HCT116 (cell line): ENCODE measurements around the gene GPR180. TPM values are rescaled to one million over a fixed set of nuclear protein-coding genes. Genes with fewer than 3 reads are reported as not detected.

ENCODE experiments used
- ATAC-seq: fragments of 200-7000 bp; cut with Tn5 transposase; 2 replicates; pipeline ENCODE4 v1.9.1; 2020; ENCODE audit warnings: mild to moderate bottlenecking, moderate library complexity
- BruUV-seq: library from RNA; stranded (reverse); fragments of 400-500 nt; replicated peaks from 2 replicates; lab custom pipeline; 2021; lab: Mats Ljungman, UMichigan
- CTCF ChIA-PET: fragments of 300-600 bp; sonication (Branson Sonifier 250); formaldehyde crosslinking; loops from one replicate; lab custom pipeline; 2021; ENCODE audit warnings: antibody characterized with exemption; lab: Charles Lee
- POLR2A ChIA-PET: fragments of 300-600, 350-600 bp; sonication (Branson Sonifier 250); formaldehyde crosslinking; loops from one replicate; lab custom pipeline; 2021; ENCODE audit warnings: antibody characterized with exemption; lab: Charles Lee
- RAD21 ChIA-PET, 2 experiments: fragments of 300-600 bp; sonication (Branson Sonifier 250); formaldehyde crosslinking; loops; one replicate each; lab custom pipeline; 2023; ENCODE audit warnings: low total read pairs in 2 of 2; ENCODE audit not compliant: uncharacterized antibody in 2 of 2, unreplicated experiment in 2 of 2, low non-redundant PET in 1 of 2; lab: Charles Lee
- DNase-seq: peaks from one replicate; pipeline ENCODE4 v3.0.0-alpha.2; 2010; ENCODE audit warnings: low read depth, low spot score
- H2AFZ ChIP-seq: fragments of 200-600 bp; shearing (Covaris generic), sonication (generic); 2 replicates; pipeline ENCODE4 v1.6.1; 2017; ENCODE audit warnings: low read depth, mixed run types, mixed read lengths, antibody characterized with exemption, low read length; ENCODE audit not compliant: poor library complexity, severe bottlenecking
- H3K27ac ChIP-seq: 2 replicates; pipeline ENCODE4 v1.5.1; 2012; ENCODE audit warnings: low read depth, low read length
- H3K27me3 ChIP-seq: fragments of 200-600 bp; sonication (generic); 2 replicates; pipeline ENCODE4 v1.6.1; 2016; ENCODE audit warnings: mixed run types, low read length, mixed read lengths; ENCODE audit not compliant: insufficient read depth
- H3K36me3 ChIP-seq, 2 experiments: fragments of 200-500 bp in 1 of 2; fragments of 200-600 bp in 1 of 2; sonication (Bioruptor generic) in 1 of 2; sonication (generic) in 1 of 2; 2 replicates each; pipeline versions ENCODE4 v1.5.1 to v1.6.1; 2014 to 2016; ENCODE audit warnings: low read length in 2 of 2, inconsistent platforms in 1 of 2, mixed read lengths in 1 of 2, mixed run types in 1 of 2; ENCODE audit not compliant: insufficient read depth in 2 of 2, control insufficient read depth in 1 of 2
- H3K4me1 ChIP-seq, 2 experiments: fragments of 200-600 bp in 1 of 2; sonication (generic) in 1 of 2; 2 replicates each; pipeline versions ENCODE4 v1.5.1 to v1.6.1; 2012 to 2017; ENCODE audit warnings: low read length in 2 of 2, inconsistent platforms in 1 of 2, mild to moderate bottlenecking in 1 of 2, mixed read lengths in 1 of 2, mixed run types in 1 of 2, moderate library complexity in 1 of 2; ENCODE audit not compliant: insufficient read depth in 2 of 2, control insufficient read depth in 1 of 2
- H3K4me2 ChIP-seq: fragments of 200-600 bp; sonication (generic); 2 replicates; pipeline ENCODE4 v1.6.1; 2017; ENCODE audit warnings: mixed run types, low read length, mixed read lengths
- H3K4me3 ChIP-seq, 2 experiments: fragments of 200-600 bp in 1 of 2; sonication (generic) in 1 of 2; replicated peaks in 1 of 2; 2 replicates each; pipeline ENCODE4 v1.5.1; 2011 to 2016; ENCODE audit warnings: low read length in 2 of 2, control low read depth in 1 of 2, low read depth in 1 of 2, mild to moderate bottlenecking in 1 of 2, mixed read lengths in 1 of 2, mixed run types in 1 of 2
- H3K79me2 ChIP-seq: fragments of 200-600 bp; sonication (generic); 2 replicates; pipeline ENCODE4 v1.6.1; 2017; ENCODE audit warnings: mild to moderate bottlenecking, mixed run types, low read length, moderate library complexity, mixed read lengths; ENCODE audit not compliant: insufficient read depth
- H3K9ac ChIP-seq: fragments of 200-600 bp; sonication (generic); 2 replicates; pipeline ENCODE4 v1.6.1; 2016; ENCODE audit warnings: low read length, mixed read lengths
- H3K9me2 ChIP-seq: fragments of 200-600 bp; sonication (generic), shearing (Covaris generic); 2 replicates; pipeline ENCODE4 v1.6.1; 2017; ENCODE audit warnings: mixed run types, mild to moderate bottlenecking, moderate library complexity; ENCODE audit not compliant: insufficient read depth
- H3K9me3 ChIP-seq, 2 experiments: fragments of 200-500 bp in 1 of 2; fragments of 200-600 bp in 1 of 2; sonication (Bioruptor generic) in 1 of 2; sonication (generic) in 1 of 2; 2 replicates each; pipeline ENCODE4 v1.6.1; 2014 to 2017; ENCODE audit warnings: low read length in 2 of 2, mixed read lengths in 2 of 2, inconsistent platforms in 1 of 2, low read depth in 1 of 2, mild to moderate bottlenecking in 1 of 2, mixed run types in 1 of 2, moderate library complexity in 1 of 2; ENCODE audit not compliant: control insufficient read depth in 1 of 2, insufficient read depth in 1 of 2
- H4K20me1 ChIP-seq: fragments of 200-600 bp; sonication (generic), shearing (Covaris generic); 2 replicates; pipeline ENCODE4 v1.6.1; 2017; ENCODE audit warnings: mixed run types, mild to moderate bottlenecking, moderate library complexity; ENCODE audit not compliant: insufficient read depth
- ATF3 ChIP-seq: IDR thresholded peaks from 2 replicates; pipeline ENCODE4 v1.6.1; 2012
- CBX3 ChIP-seq: IDR thresholded peaks from 2 replicates; pipeline ENCODE4 v1.6.1; 2012; ENCODE audit warnings: low read depth
- CEBPB ChIP-seq: IDR thresholded peaks from 2 replicates; pipeline ENCODE4 v1.6.1; 2012; ENCODE audit warnings: low read depth
- ELF1 ChIP-seq: IDR thresholded peaks from 2 replicates; pipeline ENCODE4 v1.6.1; 2012; ENCODE audit warnings: low read depth, borderline replicate concordance
- EZH2 ChIP-seq: fragments of 200-600 bp; sonication (generic); IDR thresholded peaks from 2 replicates; pipeline ENCODE4 v1.6.1; 2017; ENCODE audit warnings: antibody characterized with exemption, mixed run types
- JUND ChIP-seq: IDR thresholded peaks from 2 replicates; pipeline ENCODE4 v1.6.1; 2012
- RAD21 ChIP-seq: IDR thresholded peaks from 2 replicates; pipeline ENCODE4 v1.6.1; 2012; ENCODE audit warnings: low read depth, mild to moderate bottlenecking
- REST ChIP-seq: IDR thresholded peaks from 2 replicates; pipeline ENCODE4 v1.6.1; 2012; ENCODE audit warnings: low read depth
- SRF ChIP-seq: IDR thresholded peaks from 2 replicates; pipeline ENCODE4 v1.6.1; 2012; ENCODE audit warnings: low read depth
- TCF7L2 ChIP-seq: IDR thresholded peaks from 2 replicates; pipeline ENCODE4 v1.7.0; 2011; ENCODE audit warnings: borderline replicate concordance, inconsistent platforms; ENCODE audit not compliant: insufficient read depth, insufficient read length; ENCODE audit errors: extremely low read depth
- YY1 ChIP-seq: IDR thresholded peaks from 2 replicates; pipeline ENCODE4 v1.6.1; 2011; ENCODE audit warnings: low read length, low read depth, moderate library complexity, mild to moderate bottlenecking; ENCODE audit not compliant: insufficient replicate concordance; ENCODE audit errors: extremely low read depth
- ZBTB33 ChIP-seq: IDR thresholded peaks from 2 replicates; pipeline ENCODE4 v1.6.1; 2011; ENCODE audit warnings: mild to moderate bottlenecking, low read length, moderate library complexity; ENCODE audit not compliant: insufficient replicate concordance; ENCODE audit errors: extremely low read depth
- ZFX ChIP-seq: fragments of 450-650 bp; IDR thresholded peaks from 2 replicates; pipeline ENCODE4 v1.6.1; 2017
- ZNF274 ChIP-seq: fragments of 200-500 bp; sonication (Bioruptor generic); IDR thresholded peaks from 2 replicates; pipeline ENCODE4 v1.6.1; 2014; ENCODE audit warnings: mild to moderate bottlenecking, low read depth, low read length, inconsistent platforms
- intact Hi-C: fragments of 100-400 bp; cut with micrococcal nuclease; formaldehyde crosslinking; loops from 2 replicates; pipeline ENCODE4 v1.10.0; 2022
- total RNA-seq: library from RNA; stranded (reverse); gene quantifications from one replicate; pipeline ENCODE4 v1.2.1, GENCODE V29; 2021; ENCODE audit not compliant: unreplicated experiment

The GPR180 gene
- total RNA-seq, 1 experiment from 2014 or later: 6.4 TPM

GRCh38 chr13:94583926-94584325, 17.7 kb upstream of the GPR180 start:
- ATAC-seq: no peak
- intact Hi-C loops: no loop called here
- POLR2A ChIA-PET: no interaction called here
- TF ChIP-seq ELF1: no peak
- no peak for TF ChIP-seq YY1
- TF ChIP-seq TCF7L2: no peak
- no peak for TF ChIP-seq RAD21
- no peak for TF ChIP-seq CBX3
- no peak for TF ChIP-seq CEBPB
- TF ChIP-seq ZBTB33: no peak
- no peak for TF ChIP-seq ZNF274
- TF ChIP-seq ATF3: no peak
- TF ChIP-seq SRF: no peak
- no peak for TF ChIP-seq EZH2
- TF ChIP-seq REST: no peak
- TF ChIP-seq ZFX: no peak
- no peak for TF ChIP-seq JUND
- TF ChIP-seq, all 23 proteins: peak for 0
- H3K27me3 ChIP-seq: no peaks in the 10 kb centered on the region
- H3K36me3 ChIP-seq: peaks cover 34 to 37% of the 10 kb centered on the region in 2 experiments
- H3K9me2 ChIP-seq: no peaks in the 10 kb centered on the region
- no peak overlapping the region for H3K4me3 ChIP-seq
- ChIA-PET RAD21 (no interaction called here), CTCF (no interaction called here)
- no peaks in the 10 kb centered on the region for H3K4me1 ChIP-seq
- no peak for DNase-seq
- H2AFZ ChIP-seq: no peak overlapping the region
- H3K9me3 ChIP-seq: no peaks in the 10 kb centered on the region
- no peak overlapping the region for H3K4me2 ChIP-seq
- peaks cover 44% of the 10 kb centered on the region for H3K79me2 ChIP-seq
- BruUV-seq: no TSS peak
- no peak overlapping the region for H3K9ac ChIP-seq
- no peak overlapping the region for H3K27ac ChIP-seq
- no peaks in the 10 kb centered on the region; the same call in 1 of the 2 replicates for H4K20me1 ChIP-seq
